ENCODE results near the gene DEFB128. TPM values are rescaled to one million over a fixed set of nuclear protein-coding genes. Genes with fewer than 3 reads are reported as not detected.
"Not testable (repeated sequence)": the region's sequence is repeated elsewhere in the genome, so short reads cannot be mapped to it uniquely, and the experiment has no call there.

DEFB128 gene
- total and polyA plus RNA-seq, 4 experiments from 2014 or later, result not detected

GRCh38 chr20:203630-204029 lies 14.1 kb upstream of the DEFB128 start:
- H3K4me3 Mint-ChIP-seq; H3K36me3 Mint-ChIP-seq; H3K9me3 Mint-ChIP-seq; H3K9me3 ChIP-seq (ENCODE audit: control insufficient read depth in 1 of 2, low read length in 2 of 2); DNase-seq; POLR2A ChIA-PET (ENCODE audit: partially characterized antibody); CTCF ChIA-PET (ENCODE audit: partially characterized antibody); H3K4me1 Mint-ChIP-seq; intact Hi-C loops (cut with micrococcal nuclease); H3K27ac Mint-ChIP-seq; H3K27me3 ChIP-seq (ENCODE audit: insufficient read depth, low read length); H3K27ac ChIP-seq (ENCODE audit: low read depth, low read length); H3K4me1 ChIP-seq (ENCODE audit: insufficient read depth, low read length); H3K36me3 ChIP-seq (ENCODE audit: insufficient read depth, low read length); H3K4me3 ChIP-seq (ENCODE audit: low read length in 2 of 2): not testable (repeated sequence)
- H3K27me3 Mint-ChIP-seq, result peaks cover 9 to 16% of the 10 kb centered on the region in 2 donors

GRCh38 chr20:199996-200395 lies 10.5 kb upstream of the DEFB128 start:
- Mint-ChIP-seq H3K36me3 (peaks cover 0 to 6% of the 10 kb centered on the region in 2 donors), H3K4me1 (no peaks in the 10 kb centered on the region), H3K4me3 (no peak overlapping the region), H3K9me3 (peaks cover 0 to 9% (median 5%) of the 10 kb centered on the region in 8 donors), H3K27ac (no peak overlapping the region), H3K27me3 (peaks cover 14 to 20% of the 10 kb centered on the region in 2 donors)
- Histone ChIP-seq H3K27ac (ENCODE audit: low read depth, low read length) (no peak overlapping the region), H3K27me3 (ENCODE audit: insufficient read depth, low read length) (no peaks in the 10 kb centered on the region), H3K9me3 (ENCODE audit: control insufficient read depth in 1 of 2, low read length in 2 of 2) (no peaks in the 10 kb centered on the region), H3K36me3 (ENCODE audit: insufficient read depth, low read length) (no peaks in the 10 kb centered on the region), H3K4me3 (ENCODE audit: low read length in 2 of 2) (no peak overlapping the region), H3K4me1 (ENCODE audit: insufficient read depth, low read length) (no peaks in the 10 kb centered on the region)
- CTCF ChIA-PET (ENCODE audit: partially characterized antibody), result no interaction called here
- intact Hi-C loops (cut with micrococcal nuclease), result no loop called here
- DNase-seq, result no peak
- POLR2A ChIA-PET (ENCODE audit: partially characterized antibody), result no interaction called here

- peaks cover 9 to 17% of the 10 kb centered on the region in 2 donors for H3K27me3 Mint-ChIP-seq
These were observed 8.7 kb upstream of the DEFB128 start for GRCh38 chr20:198225-198624.

GRCh38 chr20:187733-188132 lies 1.8 kb downstream of the DEFB128 start:
- peaks cover 0 to 41% (median 22%) of the 10 kb centered on the region in 8 donors for H3K9me3 Mint-ChIP-seq
- POLR2A ChIA-PET (ENCODE audit: partially characterized antibody), result no interaction called here
- no peak overlapping the region for H3K27ac Mint-ChIP-seq

More at GRCh38 chr20:198225-198624, 8.7 kb upstream of the DEFB128 start:
- Histone ChIP-seq H3K36me3 (ENCODE audit: insufficient read depth, low read length) (no peaks in the 10 kb centered on the region), H3K4me3 (ENCODE audit: low read length in 2 of 2) (no peak overlapping the region), H3K9me3 (ENCODE audit: control insufficient read depth in 1 of 2, low read length in 2 of 2) (no peaks in the 10 kb centered on the region), H3K27me3 (ENCODE audit: insufficient read depth, low read length) (no peaks in the 10 kb centered on the region), H3K4me1 (ENCODE audit: insufficient read depth, low read length) (no peaks in the 10 kb centered on the region), H3K27ac (ENCODE audit: low read depth, low read length) (no peak overlapping the region)
- POLR2A ChIA-PET (ENCODE audit: partially characterized antibody), result no interaction called here
- Mint-ChIP-seq H3K4me3 (no peak overlapping the region), H3K9me3 (peaks cover 0 to 9% (median 5%) of the 10 kb centered on the region in 8 donors), H3K36me3 (peaks cover 0 to 6% of the 10 kb centered on the region in 2 donors), H3K4me1 (no peaks in the 10 kb centered on the region), H3K27ac (no peak overlapping the region)
- intact Hi-C loops (cut with micrococcal nuclease), result no loop called here
- DNase-seq, result no peak
- CTCF ChIA-PET (ENCODE audit: partially characterized antibody), result interaction anchor here (0.7 kb wide), 1 partner anchor 800 kb away, joined by 3 read pairs; no protein-coding TSS in a partner anchor

GRCh38 chr20:184288-184687 lies 5.2 kb downstream of the DEFB128 start:
- H3K4me3 Mint-ChIP-seq, result no peak overlapping the region
- no peaks in the 10 kb centered on the region for H3K36me3 Mint-ChIP-seq
- Histone ChIP-seq H3K27ac (ENCODE audit: low read depth, low read length) (no peak overlapping the region), H3K4me1 (ENCODE audit: insufficient read depth, low read length) (no peaks in the 10 kb centered on the region), H3K36me3 (ENCODE audit: insufficient read depth, low read length) (no peaks in the 10 kb centered on the region), H3K9me3 (ENCODE audit: control insufficient read depth in 1 of 2, low read length in 2 of 2) (no peaks in the 10 kb centered on the region), H3K27me3 (ENCODE audit: insufficient read depth, low read length) (peaks cover 4% of the 10 kb centered on the region), H3K4me3 (ENCODE audit: low read length in 2 of 2) (no peak overlapping the region)
- intact Hi-C loops (cut with micrococcal nuclease), result no loop called here
- CTCF ChIA-PET (ENCODE audit: partially characterized antibody), result no interaction called here
- H3K9me3 Mint-ChIP-seq, result peaks cover 0 to 31% (median 17%) of the 10 kb centered on the region in 8 donors
- no peak for DNase-seq
- POLR2A ChIA-PET (ENCODE audit: partially characterized antibody), result no interaction called here
- no peak overlapping the region for H3K27ac Mint-ChIP-seq
- H3K4me1 Mint-ChIP-seq, result no peaks in the 10 kb centered on the region
- peaks cover 40 to 41% of the 10 kb centered on the region in 2 donors for H3K27me3 Mint-ChIP-seq

More at GRCh38 chr20:187733-188132, 1.8 kb downstream of the DEFB128 start:
- peaks cover 37 to 41% of the 10 kb centered on the region in 2 donors for H3K27me3 Mint-ChIP-seq
- H3K9me3 ChIP-seq (ENCODE audit: control insufficient read depth in 1 of 2, low read length in 2 of 2), result no peaks in the 10 kb centered on the region
- CTCF ChIA-PET (ENCODE audit: partially characterized antibody), result no interaction called here
- intact Hi-C loops (cut with micrococcal nuclease), result no loop called here
- H3K4me1 Mint-ChIP-seq, result no peaks in the 10 kb centered on the region
- no peak overlapping the region for H3K4me3 Mint-ChIP-seq
- no peak overlapping the region for H3K27ac ChIP-seq (ENCODE audit: low read depth, low read length)
- no peak overlapping the region for H3K4me3 ChIP-seq (ENCODE audit: low read length in 2 of 2)
- no peaks in the 10 kb centered on the region for H3K27me3 ChIP-seq (ENCODE audit: insufficient read depth, low read length)
- no peak for DNase-seq
- no peaks in the 10 kb centered on the region for H3K36me3 ChIP-seq (ENCODE audit: insufficient read depth, low read length)
- H3K4me1 ChIP-seq (ENCODE audit: insufficient read depth, low read length), result no peaks in the 10 kb centered on the region
- H3K36me3 Mint-ChIP-seq, result no peaks in the 10 kb centered on the region

- no peaks in the 10 kb centered on the region for H3K36me3 ChIP-seq (ENCODE audit: insufficient read depth, low read length)
- no peak overlapping the region for H3K27ac ChIP-seq (ENCODE audit: low read depth, low read length)
- H3K9me3 Mint-ChIP-seq, result no peaks in the 10 kb centered on the region
- H3K27me3 Mint-ChIP-seq, result peaks cover 0 to 9% of the 10 kb centered on the region in 2 donors
- peaks cover 0 to 5% (median 0%) of the 10 kb centered on the region in 4 donors for H3K4me1 Mint-ChIP-seq
- no peaks in the 10 kb centered on the region for H3K27me3 ChIP-seq (ENCODE audit: insufficient read depth, low read length)
- H3K4me3 ChIP-seq (ENCODE audit: low read length in 2 of 2), result no peak overlapping the region
- CTCF ChIA-PET (ENCODE audit: partially characterized antibody), result no interaction called here
- DNase-seq, result no peak
- H3K36me3 Mint-ChIP-seq, result no peaks in the 10 kb centered on the region
- POLR2A ChIA-PET (ENCODE audit: partially characterized antibody), result no interaction called here
- no peaks in the 10 kb centered on the region for H3K4me1 ChIP-seq (ENCODE audit: insufficient read depth, low read length)
- H3K9me3 ChIP-seq (ENCODE audit: control insufficient read depth in 1 of 2, low read length in 2 of 2), result no peaks in the 10 kb centered on the region
- H3K4me3 Mint-ChIP-seq, result no peak overlapping the region
- intact Hi-C loops (cut with micrococcal nuclease), result no loop called here
- H3K27ac Mint-ChIP-seq, result no peak overlapping the region
These were observed 20.6 kb downstream of the DEFB128 start for GRCh38 chr20:168876-169275.

- CTCF ChIA-PET (ENCODE audit: partially characterized antibody), result no interaction called here
- Mint-ChIP-seq H3K36me3 (no peaks in the 10 kb centered on the region), H3K27me3 (peaks cover 3 to 11% of the 10 kb centered on the region in 2 donors), H3K4me3 (no peak overlapping the region), H3K4me1 (peaks cover 0 to 5% (median 0%) of the 10 kb centered on the region in 4 donors), H3K9me3 (peaks cover 0 to 3% (median 0%) of the 10 kb centered on the region in 8 donors), H3K27ac (no peak overlapping the region)
- intact Hi-C loops (cut with micrococcal nuclease), result no loop called here
- Histone ChIP-seq H3K9me3 (ENCODE audit: control insufficient read depth in 1 of 2, low read length in 2 of 2) (no peaks in the 10 kb centered on the region), H3K27me3 (ENCODE audit: insufficient read depth, low read length) (no peaks in the 10 kb centered on the region), H3K27ac (ENCODE audit: low read depth, low read length) (no peak overlapping the region), H3K4me3 (ENCODE audit: low read length in 2 of 2) (no peak overlapping the region), H3K4me1 (ENCODE audit: insufficient read depth, low read length) (no peaks in the 10 kb centered on the region), H3K36me3 (ENCODE audit: insufficient read depth, low read length) (no peaks in the 10 kb centered on the region)
- DNase-seq, result no peak
- POLR2A ChIA-PET (ENCODE audit: partially characterized antibody), result no interaction called here
These were observed 24.9 kb downstream of the DEFB128 start for GRCh38 chr20:164618-165017.

GRCh38 chr20:157154-157553 lies 32.4 kb downstream of the DEFB128 start, which contains the start of gene DEFB127:
DEFB127 (plus strand) TSS chr20:157454; CDS start chr20:157545, 91 bp downstream.
- Mint-ChIP-seq H3K27ac (peak within 1 kb of the TSS in 1 of 7 donors; percentile 2), H3K4me3 (no peak within 1 kb of the TSS)
- CTCF ChIA-PET (ENCODE audit: partially characterized antibody), result no interaction called here

More at GRCh38 chr20:157154-157553, 32.4 kb downstream of the DEFB128 start, which contains the start of gene DEFB127:
- POLR2A ChIA-PET (ENCODE audit: partially characterized antibody), result no interaction called here
- intact Hi-C loops (cut with micrococcal nuclease), result no loop called here
- H3K4me1 Mint-ChIP-seq, result no peaks in the 10 kb centered on the region
- Histone ChIP-seq H3K27me3 (ENCODE audit: insufficient read depth, low read length) (no peaks in the 10 kb centered on the region), H3K4me1 (ENCODE audit: insufficient read depth, low read length) (no peaks in the 10 kb centered on the region), H3K27ac (ENCODE audit: low read depth, low read length) (no peak within 1 kb of the TSS), H3K9me3 (ENCODE audit: control insufficient read depth in 1 of 2, low read length in 2 of 2) (no peaks in the 10 kb centered on the region), H3K36me3 (ENCODE audit: insufficient read depth, low read length) (no peaks in the 10 kb centered on the region), H3K4me3 (ENCODE audit: low read length in 2 of 2) (no peak within 1 kb of the TSS)
- no peaks in the 10 kb centered on the region for H3K36me3 Mint-ChIP-seq
- H3K9me3 Mint-ChIP-seq, result peaks cover 0 to 5% (median 0%) of the 10 kb centered on the region in 8 donors
- DNase-seq, result no peak
- H3K27me3 Mint-ChIP-seq, result peaks cover 11 to 24% of the 10 kb centered on the region in 2 donors
